MM.1S (cell line): ENCODE results near the gene XPO6.
A peak's percentile ranks its signal among the peaks of the same experiment; 100 is the strongest.

Source experiments
- DNase-seq: peaks from one replicate; pipeline ENCODE4 v3.0.0-alpha.2; 2015
- H2AFZ ChIP-seq: fragments of 300-600 bp; sonication (generic); 2 replicates; pipeline ENCODE4 v1.6.0; 2016; ENCODE audit warnings: antibody characterized with exemption, low read length
- H3F3A ChIP-seq: fragments of 300-600 bp; sonication (generic); 2 replicates; pipeline ENCODE4 v1.6.1; 2016; ENCODE audit warnings: mild to moderate bottlenecking, antibody characterized with exemption, low read length, moderate library complexity, mixed read lengths; ENCODE audit not compliant: insufficient read depth
- H3K27ac ChIP-seq: fragments of 300-600 bp; sonication (generic); 2 replicates; pipeline ENCODE4 v1.5.1; 2016; ENCODE audit warnings: mild to moderate bottlenecking, low read length
- H3K27me3 ChIP-seq: fragments of 300-600 bp; sonication (generic); replicated peaks from 2 replicates; pipeline ENCODE4 v1.6.0; 2016; ENCODE audit warnings: low read length; ENCODE audit not compliant: insufficient read depth
- H3K36me3 ChIP-seq: fragments of 300-600 bp; sonication (generic); replicated peaks from 2 replicates; pipeline ENCODE4 v1.6.1; 2016; ENCODE audit warnings: mild to moderate bottlenecking, low read length, mixed read lengths; ENCODE audit not compliant: insufficient read depth
- H3K4me1 ChIP-seq: fragments of 300-600 bp; sonication (generic); 2 replicates; pipeline ENCODE4 v1.6.1; 2016; ENCODE audit warnings: low read length, mixed read lengths
- H3K4me2 ChIP-seq: fragments of 300-600 bp; sonication (generic); 2 replicates; pipeline ENCODE4 v1.6.0; 2016; ENCODE audit warnings: low read depth, low read length
- H3K4me3 ChIP-seq: fragments of 300-600 bp; sonication (generic); 2 replicates; pipeline ENCODE4 v1.5.1; 2016; ENCODE audit warnings: low read length, mixed read lengths
- H3K79me2 ChIP-seq: fragments of 300-600 bp; sonication (generic); 2 replicates; pipeline ENCODE4 v1.6.1; 2016; ENCODE audit warnings: mixed run types, low read length, mixed read lengths
- H3K9ac ChIP-seq: fragments of 300-600 bp; sonication (generic); 2 replicates; pipeline ENCODE4 v1.6.1; 2016; ENCODE audit warnings: low read length, mixed read lengths
- H3K9me2 ChIP-seq: fragments of 300-600 bp; sonication (generic); replicated peaks from 2 replicates; pipeline ENCODE4 v1.6.1; 2016; ENCODE audit warnings: mild to moderate bottlenecking, low read length, mixed read lengths; ENCODE audit not compliant: insufficient read depth
- H3K9me3 ChIP-seq: fragments of 300-600 bp; sonication (generic); replicated peaks from 2 replicates; pipeline ENCODE4 v1.6.1; 2016; ENCODE audit warnings: mild to moderate bottlenecking, low read length, mixed read lengths; ENCODE audit not compliant: insufficient read depth
- H4K20me1 ChIP-seq: fragments of 300-600 bp; sonication (generic); 2 replicates; pipeline ENCODE4 v1.6.1; 2016; ENCODE audit warnings: mild to moderate bottlenecking, low read length, moderate library complexity, mixed read lengths; ENCODE audit not compliant: insufficient read depth
- CTCF ChIP-seq: fragments of 300-600 bp; sonication (generic); IDR thresholded peaks from 2 replicates; pipeline ENCODE4 v1.5.1; 2016; ENCODE audit warnings: antibody characterized with exemption, low read length, mixed read lengths
- EZH2 ChIP-seq: fragments of 300-600 bp; sonication (generic); optimal IDR thresholded peaks from 2 replicates; pipeline ENCODE3; 2017; ENCODE audit warnings: low read depth, mild to moderate bottlenecking, antibody characterized with exemption, low read length, mixed read lengths
- EZH2phosphoT487 ChIP-seq: fragments of 300-600 bp; sonication (generic); IDR thresholded peaks from 2 replicates; pipeline ENCODE4 v1.6.1; 2018; ENCODE audit warnings: antibody characterized with exemption, low read length

XPO6 gene

GRCh38 chr16:28210264-28210663, 1.5 kb downstream of the XPO6 start:
- peak overlapping the region; percentile 89 for H3K4me3 ChIP-seq
- TF ChIP-seq EZH2 (no peak), EZH2phosphoT487 (no peak), CTCF (no peak)
- 0 out of 2 replicates have a peak, but pooled peaks cover 7% of the 10 kb centered on the region for H4K20me1 ChIP-seq
- peaks cover 3% of the 10 kb centered on the region; the same call in 1 of the 2 replicates for H3F3A ChIP-seq
- no peaks in the 10 kb centered on the region for H3K9me3 ChIP-seq
- no peak overlapping the region for H3K27ac ChIP-seq
- no peaks in the 10 kb centered on the region for H3K9me2 ChIP-seq
- peaks cover 8% of the 10 kb centered on the region; the same call in 1 of the 2 replicates for H3K36me3 ChIP-seq
- H3K27me3 ChIP-seq, result no peaks in the 10 kb centered on the region
- H3K79me2 ChIP-seq, result peaks cover 61% of the 10 kb centered on the region
- peak overlapping the region; percentile 92 for H3K4me2 ChIP-seq
- peaks cover 15% of the 10 kb centered on the region for H3K4me1 ChIP-seq
- H2AFZ ChIP-seq, result no peak overlapping the region
- DNase-seq, result no peak
- H3K9ac ChIP-seq, result peak overlapping the region; percentile 90; the same call in 1 of the 2 replicates

GRCh38 chr16:28208824-28209223, 2.9 kb downstream of the XPO6 start:
- no peak for DNase-seq
- peaks cover 75% of the 10 kb centered on the region for H3K79me2 ChIP-seq
- H3F3A ChIP-seq, result peaks cover 3% of the 10 kb centered on the region; the same call in 1 of the 2 replicates
- H2AFZ ChIP-seq, result no peak overlapping the region
- H3K9ac ChIP-seq, result no peak overlapping the region
- TF ChIP-seq EZH2phosphoT487, result no peak
- no peak for TF ChIP-seq CTCF
- TF ChIP-seq EZH2, result no peak
- H4K20me1 ChIP-seq, result 0 out of 2 replicates have a peak, but pooled peaks cover 11% of the 10 kb centered on the region
- no peaks in the 10 kb centered on the region for H3K9me3 ChIP-seq
- no peak overlapping the region for H3K4me3 ChIP-seq
- no peaks in the 10 kb centered on the region for H3K9me2 ChIP-seq
- H3K36me3 ChIP-seq, result peaks cover 11% of the 10 kb centered on the region; the same call in 1 of the 2 replicates
- no peak overlapping the region for H3K27ac ChIP-seq
- H3K4me2 ChIP-seq, result no peak overlapping the region
- H3K4me1 ChIP-seq, result peaks cover 15% of the 10 kb centered on the region
- no peaks in the 10 kb centered on the region for H3K27me3 ChIP-seq

GRCh38 chr16:28208131-28208530, 3.6 kb downstream of the XPO6 start:
- peaks cover 15% of the 10 kb centered on the region for H3K4me1 ChIP-seq
- H2AFZ ChIP-seq, result no peak overlapping the region
- H3K36me3 ChIP-seq, result peaks cover 11% of the 10 kb centered on the region; the same call in 1 of the 2 replicates
- H3K79me2 ChIP-seq, result peaks cover 82% of the 10 kb centered on the region
- TF ChIP-seq CTCF (no peak), EZH2phosphoT487 (no peak), EZH2 (no peak)
- H3K4me2 ChIP-seq, result no peak overlapping the region
- peaks cover 3% of the 10 kb centered on the region; the same call in 1 of the 2 replicates for H3F3A ChIP-seq
- H3K9me3 ChIP-seq, result no peaks in the 10 kb centered on the region
- no peaks in the 10 kb centered on the region for H3K9me2 ChIP-seq
- DNase-seq, result no peak
- H3K27ac ChIP-seq, result no peak overlapping the region
- no peak overlapping the region for H3K9ac ChIP-seq
- H3K27me3 ChIP-seq, result no peaks in the 10 kb centered on the region
- H3K4me3 ChIP-seq, result no peak overlapping the region
- H4K20me1 ChIP-seq, result 0 out of 2 replicates have a peak, but pooled peaks cover 16% of the 10 kb centered on the region
